AG10803 (cell line): Measurements from ENCODE around the gene B4GALT6.

Experiments used
- DNase-seq: peaks from one replicate; pipeline ENCODE4 v3.0.0; 2010; ENCODE audit warnings: low read depth
- H3K4me3 ChIP-seq: 2 replicates; pipeline ENCODE4 v1.5.1; 2011; ENCODE audit warnings: mild to moderate bottlenecking, low read length, control low read depth
- TF ChIP-seq, protein P1 (sequence below): conservative IDR thresholded peaks from 2 replicates; pipeline ENCODE4 v1.5.1; 2011; ENCODE audit warnings: mild to moderate bottlenecking, low read length, control low read depth, inconsistent platforms

Gene B4GALT6

DNA sequence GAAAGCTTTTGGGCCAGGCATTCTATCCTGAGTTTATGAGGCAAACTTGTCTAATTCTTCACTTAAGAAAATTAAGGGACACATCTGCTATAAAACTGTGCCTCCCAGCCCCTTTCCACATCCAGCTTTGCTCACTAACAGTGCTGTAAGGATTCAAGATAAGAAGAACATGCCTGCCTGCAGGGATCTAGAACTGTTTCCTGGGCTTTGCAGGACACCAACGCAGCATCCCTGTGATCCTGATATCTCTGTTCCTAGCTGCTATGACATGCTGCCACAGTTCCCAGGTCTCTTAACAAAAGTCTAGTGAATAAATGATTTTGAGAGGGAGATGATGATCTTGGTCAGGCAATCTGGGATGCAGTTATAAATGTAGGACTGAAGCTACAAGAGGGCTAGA is 12.4 kb downstream of the B4GALT6 start:
- TF ChIP-seq, protein P1, sequence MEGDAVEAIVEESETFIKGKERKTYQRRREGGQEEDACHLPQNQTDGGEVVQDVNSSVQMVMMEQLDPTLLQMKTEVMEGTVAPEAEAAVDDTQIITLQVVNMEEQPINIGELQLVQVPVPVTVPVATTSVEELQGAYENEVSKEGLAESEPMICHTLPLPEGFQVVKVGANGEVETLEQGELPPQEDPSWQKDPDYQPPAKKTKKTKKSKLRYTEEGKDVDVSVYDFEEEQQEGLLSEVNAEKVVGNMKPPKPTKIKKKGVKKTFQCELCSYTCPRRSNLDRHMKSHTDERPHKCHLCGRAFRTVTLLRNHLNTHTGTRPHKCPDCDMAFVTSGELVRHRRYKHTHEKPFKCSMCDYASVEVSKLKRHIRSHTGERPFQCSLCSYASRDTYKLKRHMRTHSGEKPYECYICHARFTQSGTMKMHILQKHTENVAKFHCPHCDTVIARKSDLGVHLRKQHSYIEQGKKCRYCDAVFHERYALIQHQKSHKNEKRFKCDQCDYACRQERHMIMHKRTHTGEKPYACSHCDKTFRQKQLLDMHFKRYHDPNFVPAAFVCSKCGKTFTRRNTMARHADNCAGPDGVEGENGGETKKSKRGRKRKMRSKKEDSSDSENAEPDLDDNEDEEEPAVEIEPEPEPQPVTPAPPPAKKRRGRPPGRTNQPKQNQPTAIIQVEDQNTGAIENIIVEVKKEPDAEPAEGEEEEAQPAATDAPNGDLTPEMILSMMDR: no peak
- DNase-seq: no peak
- H3K4me3 ChIP-seq: no peak overlapping the region

GRCh38 chr18:31669541-31669940 is 14.8 kb downstream of the B4GALT6 start:
- TF ChIP-seq, protein P1: no peak
- no peak overlapping the region for H3K4me3 ChIP-seq
- no peak for DNase-seq

DNA sequence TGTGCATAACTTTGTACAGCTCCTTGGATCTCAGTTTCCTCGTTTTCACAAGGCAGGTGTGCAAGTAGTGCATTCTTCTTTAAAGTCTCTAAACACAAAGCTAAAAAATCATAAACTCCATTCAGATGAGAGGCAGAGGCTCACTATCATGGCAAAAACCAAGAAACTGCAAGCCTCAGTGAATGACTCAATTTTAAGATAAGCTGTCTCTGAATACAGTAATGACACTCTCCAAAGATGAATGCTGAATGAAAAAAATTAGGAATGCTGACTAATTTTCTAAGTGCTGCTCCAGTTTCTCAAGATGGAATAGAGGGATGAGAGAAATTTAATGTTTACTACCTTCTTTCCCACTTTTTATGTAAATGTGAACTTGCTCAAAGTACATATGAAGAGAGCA is 17.2 kb downstream of the B4GALT6 start:
- TF ChIP-seq, protein P1: no peak
- no peak overlapping the region for H3K4me3 ChIP-seq
- DNase-seq: no peak

GRCh38 chr18:31666055-31666454 is 18.3 kb downstream of the B4GALT6 start:
- no peak for DNase-seq
- no peak overlapping the region for H3K4me3 ChIP-seq
- TF ChIP-seq, protein P1: no peak

DNA sequence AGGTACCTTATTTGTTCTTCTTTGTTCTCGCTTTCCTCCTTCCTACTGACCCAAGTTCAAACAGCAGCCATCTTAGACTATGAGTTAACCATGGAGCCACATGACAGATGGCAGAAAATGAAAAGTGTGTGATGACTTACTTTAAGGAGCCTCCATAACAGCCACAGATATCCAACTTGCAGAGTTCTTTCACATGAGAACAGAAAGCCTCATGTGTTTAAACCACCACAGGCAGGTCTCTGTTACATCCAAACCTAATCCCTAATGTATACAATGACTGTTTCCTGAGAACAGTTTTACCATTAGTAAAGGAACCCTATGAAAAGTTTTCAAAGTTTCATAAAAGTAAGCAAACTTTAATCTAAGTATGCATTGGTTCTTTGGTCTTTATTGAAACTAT is 20.3 kb downstream of the B4GALT6 start:
- TF ChIP-seq, protein P1: no peak

DNA sequence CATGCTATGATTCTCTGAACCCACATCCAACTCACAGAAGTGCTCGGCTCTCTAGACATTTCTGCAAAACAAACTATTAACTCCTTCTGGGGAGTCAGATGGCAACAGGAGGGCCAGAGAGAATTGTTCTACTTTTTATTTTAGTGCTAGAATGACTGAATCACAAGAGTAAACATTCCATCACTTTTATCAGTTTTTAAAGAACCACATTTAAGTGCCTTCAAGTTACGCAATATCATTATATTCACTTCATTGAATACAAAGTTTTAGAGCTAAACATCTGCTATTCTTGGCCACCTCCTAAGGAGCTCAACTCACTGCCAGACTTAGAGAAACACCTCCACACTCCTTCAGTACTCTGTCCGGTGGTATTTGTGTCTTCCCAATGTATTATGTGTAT is 22.4 kb downstream of the B4GALT6 start:
- H3K4me3 ChIP-seq: no peak overlapping the region
- peak; percentile 37 for DNase-seq
- TF ChIP-seq, protein P1: no peak

More for the DNA sequence above, 20.3 kb downstream of the B4GALT6 start:
- DNase-seq: no peak
- H3K4me3 ChIP-seq: no peak overlapping the region

DNA sequence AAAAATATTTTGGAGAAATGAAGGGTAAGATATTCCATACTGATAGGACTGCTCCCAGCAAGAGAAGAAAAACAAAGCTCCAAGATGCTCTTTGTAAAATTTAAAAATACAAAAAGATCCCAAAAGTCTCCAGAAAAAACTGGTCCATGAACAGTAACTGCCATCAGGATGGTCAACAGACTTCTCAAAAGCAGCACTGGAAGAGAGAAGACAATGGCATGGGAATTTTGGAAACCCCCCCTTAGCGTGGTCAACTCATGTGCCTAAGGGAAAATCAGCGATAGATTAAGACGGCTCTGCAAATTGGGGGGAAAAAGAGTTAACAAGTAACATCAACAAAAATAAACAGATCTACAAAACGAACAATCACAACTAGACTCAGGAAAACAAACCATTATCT is 23.6 kb downstream of the B4GALT6 start:
- DNase-seq: no peak
- TF ChIP-seq, protein P1: no peak
- no peak overlapping the region for H3K4me3 ChIP-seq
